ENCODE results near the gene FOXL3. TPM values are rescaled to one million over a fixed set of nuclear protein-coding genes. Genes with fewer than 3 reads are reported as not detected.

FOXL3 gene
- total RNA-seq, 6 experiments from 2014 or later, result not detected

DNA sequence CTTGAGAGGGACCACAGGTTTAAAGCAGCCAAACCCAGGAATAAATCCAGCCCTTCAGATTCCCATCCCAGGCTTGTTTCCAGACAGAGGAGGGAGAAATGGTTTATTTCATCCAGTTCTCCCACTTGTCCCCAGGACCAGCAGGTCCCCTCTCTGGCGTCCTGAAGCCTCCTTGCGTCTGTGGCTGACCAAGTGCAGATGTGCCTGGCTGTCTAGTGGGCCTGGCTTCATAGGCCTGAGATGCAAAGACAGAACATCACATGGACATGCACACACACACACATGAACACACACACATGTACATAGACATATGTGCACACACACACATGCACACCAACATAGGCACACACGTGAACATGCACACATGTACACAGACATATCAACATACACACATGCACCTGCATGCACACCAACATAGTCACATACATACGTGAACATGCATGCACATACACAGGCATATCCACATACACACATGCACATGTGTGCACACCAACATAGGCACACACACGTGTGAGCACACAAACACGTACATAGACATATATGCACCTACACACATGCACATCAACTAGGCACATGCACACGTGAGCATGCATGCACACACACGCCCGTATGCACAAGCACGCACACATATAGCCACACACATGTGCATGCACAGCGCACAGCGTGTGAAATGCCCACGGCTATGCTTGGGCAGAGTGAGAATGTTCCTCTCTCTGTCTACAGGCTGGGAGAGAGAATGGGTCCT lies 10.7 kb downstream of the FOXL3 start:
- Histone ChIP-seq H3K9me3 (no peaks in the 10 kb centered on the region), H3K27ac (no peak overlapping the region), H3K36me3 (no peaks in the 10 kb centered on the region), H3K27me3 (no peaks in the 10 kb centered on the region), H3K4me1 (no peaks in the 10 kb centered on the region), H3K4me3 (no peak overlapping the region)
- no peak for TF ChIP-seq POLR2A (IDR thresholded peaks at IDR 0.05)
- TF ChIP-seq, protein P1, sequence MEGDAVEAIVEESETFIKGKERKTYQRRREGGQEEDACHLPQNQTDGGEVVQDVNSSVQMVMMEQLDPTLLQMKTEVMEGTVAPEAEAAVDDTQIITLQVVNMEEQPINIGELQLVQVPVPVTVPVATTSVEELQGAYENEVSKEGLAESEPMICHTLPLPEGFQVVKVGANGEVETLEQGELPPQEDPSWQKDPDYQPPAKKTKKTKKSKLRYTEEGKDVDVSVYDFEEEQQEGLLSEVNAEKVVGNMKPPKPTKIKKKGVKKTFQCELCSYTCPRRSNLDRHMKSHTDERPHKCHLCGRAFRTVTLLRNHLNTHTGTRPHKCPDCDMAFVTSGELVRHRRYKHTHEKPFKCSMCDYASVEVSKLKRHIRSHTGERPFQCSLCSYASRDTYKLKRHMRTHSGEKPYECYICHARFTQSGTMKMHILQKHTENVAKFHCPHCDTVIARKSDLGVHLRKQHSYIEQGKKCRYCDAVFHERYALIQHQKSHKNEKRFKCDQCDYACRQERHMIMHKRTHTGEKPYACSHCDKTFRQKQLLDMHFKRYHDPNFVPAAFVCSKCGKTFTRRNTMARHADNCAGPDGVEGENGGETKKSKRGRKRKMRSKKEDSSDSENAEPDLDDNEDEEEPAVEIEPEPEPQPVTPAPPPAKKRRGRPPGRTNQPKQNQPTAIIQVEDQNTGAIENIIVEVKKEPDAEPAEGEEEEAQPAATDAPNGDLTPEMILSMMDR (IDR thresholded peaks at IDR 0.05), result no peak
- no peak for DNase-seq
- 82% methylated on average over 2 of the region's 13 CpGs for WGBS (ENCODE audit: insufficient coverage, low coverage, low lambda C conversion rate, missing lambda C conversion rate)
- intact Hi-C loops (cut with DNase I), result loop anchor here in 1 of 2 donors (10.0 kb wide), 1 partner anchor 64 kb away; no protein-coding TSS in a partner anchor
- no peak for ATAC-seq

DNA sequence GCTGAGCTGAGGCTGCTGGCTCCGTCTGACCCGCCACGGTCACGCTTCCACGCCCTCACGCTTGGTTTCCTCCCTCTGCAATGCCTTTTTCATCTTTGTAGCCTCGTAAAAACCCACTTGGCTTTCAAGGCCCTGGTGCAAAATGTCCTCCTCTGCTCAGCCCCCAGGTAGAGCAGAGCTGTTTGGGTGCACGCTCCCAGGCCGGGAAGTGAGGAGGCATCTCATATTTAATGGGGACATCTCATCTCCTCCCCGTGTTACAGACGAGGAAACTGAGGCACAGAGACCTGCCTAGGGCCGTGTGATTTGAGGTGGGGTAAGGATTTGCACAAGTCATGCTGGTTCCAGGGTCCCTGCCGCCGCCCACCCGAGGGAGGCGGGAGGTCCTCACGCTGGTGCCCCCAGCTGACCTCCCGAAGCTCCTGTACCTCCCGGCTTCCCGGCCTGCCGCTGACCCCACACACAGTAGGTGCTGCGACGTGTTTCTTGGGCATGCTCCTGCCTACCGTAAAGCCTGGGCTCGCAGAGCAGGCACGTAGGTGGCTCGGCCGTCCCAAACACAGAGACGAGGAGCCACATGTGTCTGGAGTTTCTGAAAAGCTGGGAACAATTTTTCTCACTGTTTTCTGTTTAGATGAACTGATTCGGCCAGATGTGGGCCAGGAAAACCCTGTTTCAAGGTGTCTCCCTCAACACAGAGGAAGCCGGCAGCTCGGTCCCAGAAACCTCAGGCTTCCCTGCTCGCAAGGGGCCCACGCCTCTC lies 11.5 kb downstream of the FOXL3 start:
- 79% methylated on average over 17 of the region's 34 CpGs for WGBS (ENCODE audit: insufficient coverage, low coverage, low lambda C conversion rate, missing lambda C conversion rate)
- DNase-seq, result no peak

DNA sequence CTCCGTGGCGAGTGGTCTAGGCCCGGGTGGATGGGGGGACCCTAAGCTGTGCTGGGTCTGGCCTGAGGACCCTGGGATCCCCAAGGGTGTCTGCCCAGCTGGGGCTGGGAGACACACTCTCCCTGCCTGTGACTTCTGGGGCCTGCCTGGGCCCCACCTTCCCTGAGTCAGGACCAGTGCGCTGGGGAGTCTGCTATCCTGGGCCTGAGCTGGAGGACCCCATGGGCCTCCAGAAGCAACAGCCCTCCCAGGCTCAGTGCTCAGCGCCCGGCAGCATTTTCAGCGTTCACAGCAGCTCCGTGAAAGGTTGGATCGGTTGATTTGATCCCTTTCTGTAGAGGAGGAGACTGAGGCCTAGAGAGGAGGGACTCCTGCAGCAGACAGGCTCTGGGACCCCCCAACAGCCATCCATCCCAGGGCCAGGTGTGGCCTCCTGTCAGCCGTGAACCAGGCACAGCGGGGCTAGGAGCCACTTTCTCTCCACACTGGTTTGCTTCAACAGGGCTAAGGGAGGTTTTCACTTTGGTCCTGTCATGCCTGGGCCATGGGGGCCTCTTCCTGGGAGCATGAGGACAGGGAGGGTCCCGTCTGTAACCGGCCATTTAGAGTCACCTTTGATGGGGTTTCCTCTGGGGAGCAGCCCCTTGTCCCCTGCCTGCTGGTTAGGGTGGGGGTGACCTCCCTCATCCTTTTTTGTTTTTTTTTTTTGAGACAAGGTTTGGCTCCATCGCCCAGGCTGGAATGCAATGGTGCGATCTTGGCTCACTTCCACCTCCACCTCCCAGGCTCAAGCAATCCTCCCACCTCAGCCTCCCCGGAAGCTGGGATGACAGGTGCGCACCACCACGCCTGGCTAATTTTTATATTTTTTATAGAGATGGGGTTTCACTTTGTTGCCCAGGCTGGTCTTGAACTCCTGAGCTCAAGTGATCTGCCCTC lies 12.4 kb downstream of the FOXL3 start:
- ATAC-seq, result no peak
- intact Hi-C loops (cut with DNase I), result loop anchor here in 1 of 2 donors (10.0 kb wide), 1 partner anchor 62 kb away; no protein-coding TSS in a partner anchor
- Histone ChIP-seq H3K4me1 (no peaks in the 10 kb centered on the region), H3K4me3 (no peak overlapping the region), H3K27me3 (no peaks in the 10 kb centered on the region), H3K27ac (no peak overlapping the region), H3K36me3 (no peaks in the 10 kb centered on the region), H3K9me3 (no peaks in the 10 kb centered on the region)
- DNase-seq, result no peak
- WGBS (ENCODE audit: insufficient coverage, low coverage, low lambda C conversion rate, missing lambda C conversion rate), result 97% methylated on average over 5 of the region's 18 CpGs
- no peak for TF ChIP-seq POLR2A (IDR thresholded peaks at IDR 0.05)
- TF ChIP-seq, protein P1 (IDR thresholded peaks at IDR 0.05), result no peak

More for the DNA sequence above, 11.5 kb downstream of the FOXL3 start:
- H3K4me3 ChIP-seq, result no peak overlapping the region
- ATAC-seq, result no peak
- no peaks in the 10 kb centered on the region for H3K36me3 ChIP-seq
- TF ChIP-seq, protein P1 (IDR thresholded peaks at IDR 0.05), result no peak
- no peak for TF ChIP-seq POLR2A (IDR thresholded peaks at IDR 0.05)
- no peaks in the 10 kb centered on the region for H3K4me1 ChIP-seq
- H3K27ac ChIP-seq, result no peak overlapping the region
- no peaks in the 10 kb centered on the region for H3K27me3 ChIP-seq
- no peaks in the 10 kb centered on the region for H3K9me3 ChIP-seq
- intact Hi-C loops (cut with DNase I), result loop anchor here in 1 of 2 donors (10.0 kb wide), 1 partner anchor 63 kb away; no protein-coding TSS in a partner anchor

DNA sequence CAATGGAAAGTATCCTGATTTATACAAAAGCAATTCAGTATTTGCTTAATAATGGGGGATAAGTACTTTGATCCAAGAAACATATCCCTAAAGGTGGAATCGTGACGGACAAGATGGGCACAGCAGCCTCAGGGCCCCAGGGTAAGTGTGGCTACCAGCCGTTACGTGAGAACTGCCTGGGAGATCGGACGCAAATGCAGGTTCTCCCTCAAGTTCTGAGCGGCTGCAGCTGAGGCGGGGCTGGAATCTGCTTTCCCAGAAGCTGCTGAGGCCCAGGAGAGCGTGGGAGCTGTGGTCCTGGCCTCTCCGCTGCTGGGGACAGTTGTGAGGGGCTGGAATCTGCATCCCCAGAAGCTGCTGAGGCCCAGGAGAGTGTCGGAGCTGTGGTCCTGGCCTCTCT lies 13.5 kb downstream of the FOXL3 start:
- H3K27ac ChIP-seq, result no peak overlapping the region
- no peaks in the 10 kb centered on the region for H3K4me1 ChIP-seq
- no peaks in the 10 kb centered on the region for H3K9me3 ChIP-seq
- no peak overlapping the region for H3K4me3 ChIP-seq
- no peaks in the 10 kb centered on the region for H3K36me3 ChIP-seq
- no peaks in the 10 kb centered on the region for H3K27me3 ChIP-seq
- DNase-seq, result peak in 1 of 3 donors; percentile 32
- WGBS (ENCODE audit: insufficient coverage, low coverage, low lambda C conversion rate, missing lambda C conversion rate), result no CpG with 5 or more reads among the region's 11 CpGs
- ATAC-seq, result no peak
- intact Hi-C loops (cut with DNase I), result loop anchor here in 1 of 2 donors (10.0 kb wide), 1 partner anchor 61 kb away; no protein-coding TSS in a partner anchor
- TF ChIP-seq, protein P1 (IDR thresholded peaks at IDR 0.05), result no peak
- TF ChIP-seq POLR2A (IDR thresholded peaks at IDR 0.05), result no peak

All from right lobe of liver (tissue), 6 donors.